RCC 7860 (cell line): ENCODE results near the gene TMEM256.

ENCODE experiments used
- DNase-seq: peaks from one replicate; pipeline ENCODE4 v3.0.0-alpha.2; 2015; ENCODE audit warnings: low spot score
- FAIRE-seq: peaks from 2 replicates; lab custom pipeline; 2012; peaks lifted over from hg19 to GRCh38; lab: Jason Lieb, UNC

TMEM256 gene

DNA sequence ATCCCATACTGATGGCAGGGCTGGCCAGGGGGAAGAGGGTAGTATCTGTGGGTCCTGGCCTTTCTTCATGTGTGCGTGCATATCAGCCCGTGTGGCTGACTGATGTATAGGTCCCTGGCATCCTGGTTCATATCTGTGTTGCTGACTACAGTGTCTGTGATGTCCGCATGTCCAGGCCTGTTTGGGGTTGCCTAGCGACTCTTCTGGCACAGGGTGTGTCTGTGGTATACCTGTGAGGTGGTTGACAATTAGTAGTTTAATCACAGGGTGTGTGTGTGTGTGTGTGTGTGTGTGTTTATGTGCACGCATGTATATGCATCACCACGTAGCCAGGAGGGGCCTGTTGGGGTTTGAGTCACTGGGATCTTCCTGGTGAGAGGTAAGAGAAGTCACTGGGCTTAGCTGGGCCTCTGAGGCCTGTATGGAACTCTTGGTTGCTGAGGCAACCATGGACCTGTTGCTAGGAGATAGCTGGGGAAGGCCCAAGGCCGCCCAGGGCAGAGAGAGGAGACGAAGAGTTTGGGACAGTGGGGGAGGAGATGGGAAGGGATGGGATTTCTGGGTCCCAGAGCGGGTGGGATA, 49.5 kb downstream of the TMEM256 start:
- FAIRE-seq (no peak), DNase-seq (peak; percentile 47)
